ENCODE data around the gene BRF1.

Gene BRF1

GRCh38 chr14:105213361-105213760, 87.4 kb downstream of the BRF1 start:
- H3K36me3 ChIP-seq (ENCODE audit: low read length), result no peaks in the 10 kb centered on the region
- H3K27ac ChIP-seq (ENCODE audit: low read depth, low read length), result no peak overlapping the region
- H3K9me3 ChIP-seq (ENCODE audit: insufficient read depth, low read length), result no peaks in the 10 kb centered on the region
- no peak overlapping the region for H3K4me3 ChIP-seq (ENCODE audit: insufficient read depth, low read length, poor library complexity, severe bottlenecking)
- H3K9me2 ChIP-seq (replicated peaks; ENCODE audit: insufficient read depth, low read length), result no peaks in the 10 kb centered on the region
- H3K4me2 ChIP-seq (ENCODE audit: low read depth, low read length, poor library complexity, severe bottlenecking), result no peak overlapping the region
- no peak overlapping the region for H2AFZ ChIP-seq (ENCODE audit: low read depth, low read length, severe bottlenecking)
- H3K9ac ChIP-seq (ENCODE audit: low read length), result no peak overlapping the region
- no peaks in the 10 kb centered on the region for H4K20me1 ChIP-seq (ENCODE audit: low read depth, low read length)
- no peaks in the 10 kb centered on the region for H3F3A ChIP-seq (ENCODE audit: insufficient read depth)
- H3K79me2 ChIP-seq (ENCODE audit: insufficient read depth, low read length), result no peaks in the 10 kb centered on the region
- no peaks in the 10 kb centered on the region for H3K27me3 ChIP-seq (ENCODE audit: low read length)
- TF ChIP-seq CTCF (IDR thresholded peaks at IDR 0.05; ENCODE audit: insufficient read depth, low read length, poor library complexity, severe bottlenecking), result no peak
- no peak for TF ChIP-seq EZH2phosphoT487 (conservative IDR thresholded peaks at IDR 0.05; ENCODE audit: low read length)

GRCh38 chr14:105212541-105213300, 88.1 kb downstream of the BRF1 start:
- H2AFZ ChIP-seq (ENCODE audit: low read depth, low read length, severe bottlenecking), result no peak overlapping the region
- no peaks in the 10 kb centered on the region for H3K9me3 ChIP-seq (ENCODE audit: insufficient read depth, low read length)
- no peak overlapping the region for H3K4me3 ChIP-seq (ENCODE audit: insufficient read depth, low read length, poor library complexity, severe bottlenecking)
- no peaks in the 10 kb centered on the region for H3K36me3 ChIP-seq (ENCODE audit: low read length)
- no peaks in the 10 kb centered on the region for H3K27me3 ChIP-seq (ENCODE audit: low read length)
- H3K27ac ChIP-seq (ENCODE audit: low read depth, low read length), result no peak overlapping the region
- no peaks in the 10 kb centered on the region for H3K9me2 ChIP-seq (replicated peaks; ENCODE audit: insufficient read depth, low read length)
- H4K20me1 ChIP-seq (ENCODE audit: low read depth, low read length), result no peaks in the 10 kb centered on the region
- no peak overlapping the region for H3K9ac ChIP-seq (ENCODE audit: low read length)
- H3K79me2 ChIP-seq (ENCODE audit: insufficient read depth, low read length), result no peaks in the 10 kb centered on the region
- no peaks in the 10 kb centered on the region for H3F3A ChIP-seq (ENCODE audit: insufficient read depth)
- TF ChIP-seq CTCF (IDR thresholded peaks at IDR 0.05; ENCODE audit: insufficient read depth, low read length, poor library complexity, severe bottlenecking) (no peak), EZH2phosphoT487 (conservative IDR thresholded peaks at IDR 0.05; ENCODE audit: low read length) (no peak)
- no peak overlapping the region for H3K4me2 ChIP-seq (ENCODE audit: low read depth, low read length, poor library complexity, severe bottlenecking)

- TF ChIP-seq CTCF (IDR thresholded peaks at IDR 0.05; ENCODE audit: insufficient read depth, low read length, poor library complexity, severe bottlenecking), result no peak
- no peak for TF ChIP-seq EZH2phosphoT487 (conservative IDR thresholded peaks at IDR 0.05; ENCODE audit: low read length)
- H3K79me2 ChIP-seq (ENCODE audit: insufficient read depth, low read length), result no peaks in the 10 kb centered on the region
- H3K9me2 ChIP-seq (replicated peaks; ENCODE audit: insufficient read depth, low read length), result no peaks in the 10 kb centered on the region
- H3K27me3 ChIP-seq (ENCODE audit: low read length), result no peaks in the 10 kb centered on the region
- no peaks in the 10 kb centered on the region for H3K36me3 ChIP-seq (ENCODE audit: low read length)
- H3K4me3 ChIP-seq (ENCODE audit: insufficient read depth, low read length, poor library complexity, severe bottlenecking), result no peak overlapping the region
- no peak overlapping the region for H3K27ac ChIP-seq (ENCODE audit: low read depth, low read length)
- H4K20me1 ChIP-seq (ENCODE audit: low read depth, low read length), result no peaks in the 10 kb centered on the region
- no peak overlapping the region for H3K4me2 ChIP-seq (ENCODE audit: low read depth, low read length, poor library complexity, severe bottlenecking)
- H2AFZ ChIP-seq (ENCODE audit: low read depth, low read length, severe bottlenecking), result no peak overlapping the region
- no peaks in the 10 kb centered on the region for H3K9me3 ChIP-seq (ENCODE audit: insufficient read depth, low read length)
- H3F3A ChIP-seq (ENCODE audit: insufficient read depth), result no peaks in the 10 kb centered on the region
- no peak overlapping the region for H3K9ac ChIP-seq (ENCODE audit: low read length)
Measured at GRCh38 chr14:105211758-105212089, 89.1 kb downstream of the BRF1 start.

Measured in SU-DHL-6 (cell line).